ENCODE data around the gene DOCK4. TPM values are rescaled to one million over a fixed set of nuclear protein-coding genes. Genes with fewer than 3 reads are reported as not detected.

The DOCK4 gene
- polyA plus RNA-seq, 3 donors: 20.5 to 27.6 (median 24.6) TPM

DNA sequence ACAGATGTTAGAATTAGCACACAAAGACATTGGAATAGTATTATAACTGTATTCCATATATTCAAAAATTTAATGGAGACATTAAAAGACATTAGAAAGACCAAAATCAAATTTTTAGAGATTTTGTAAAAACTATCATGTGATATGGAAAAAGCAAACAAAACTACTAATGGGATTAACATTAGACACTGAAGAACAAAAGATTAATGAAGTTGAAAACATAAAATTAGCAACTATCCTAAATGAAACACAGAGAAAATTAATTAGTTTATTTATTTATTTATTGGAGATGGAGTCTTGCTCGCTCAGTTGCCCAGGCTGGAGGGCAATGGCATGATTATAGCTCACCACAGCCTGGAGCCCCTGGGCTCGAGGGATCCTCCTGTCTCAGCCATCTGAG is 158.8 kb downstream of the DOCK4 start:
- no peak for DNase-seq (ENCODE audit: extremely low read depth in 1 of 11, low read depth in 9 of 11, low spot score in 4 of 11)

GRCh38 chr7:112045222-112045621 is 161.0 kb downstream of the DOCK4 start:
- no peak for DNase-seq (ENCODE audit: extremely low read depth in 1 of 11, low read depth in 9 of 11, low spot score in 4 of 11)

GRCh38 chr7:112042631-112043030 is 163.6 kb downstream of the DOCK4 start:
- no peak for DNase-seq (ENCODE audit: extremely low read depth in 1 of 11, low read depth in 9 of 11, low spot score in 4 of 11)

DNA sequence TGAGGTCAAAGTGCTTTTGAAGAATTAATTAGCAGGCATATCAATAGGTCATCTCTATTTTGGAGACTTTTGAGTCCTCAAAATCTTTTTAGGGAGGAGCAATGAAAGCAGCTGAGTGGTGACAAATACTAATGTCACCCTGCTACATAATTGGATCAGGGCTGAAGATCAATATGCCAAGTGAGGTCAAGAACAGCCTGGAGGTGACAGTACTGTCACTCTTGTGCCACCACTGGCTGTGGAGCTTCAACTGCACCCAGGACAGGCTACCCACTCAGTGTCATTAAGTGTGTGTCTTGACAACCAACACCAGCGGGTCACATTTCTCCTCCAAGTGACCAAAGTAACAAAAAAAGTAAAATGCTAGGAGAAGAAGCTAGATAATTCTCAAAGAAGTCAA is 167.8 kb downstream of the DOCK4 start:
- no peak for DNase-seq (ENCODE audit: extremely low read depth in 1 of 11, low read depth in 9 of 11, low spot score in 4 of 11)

DNA sequence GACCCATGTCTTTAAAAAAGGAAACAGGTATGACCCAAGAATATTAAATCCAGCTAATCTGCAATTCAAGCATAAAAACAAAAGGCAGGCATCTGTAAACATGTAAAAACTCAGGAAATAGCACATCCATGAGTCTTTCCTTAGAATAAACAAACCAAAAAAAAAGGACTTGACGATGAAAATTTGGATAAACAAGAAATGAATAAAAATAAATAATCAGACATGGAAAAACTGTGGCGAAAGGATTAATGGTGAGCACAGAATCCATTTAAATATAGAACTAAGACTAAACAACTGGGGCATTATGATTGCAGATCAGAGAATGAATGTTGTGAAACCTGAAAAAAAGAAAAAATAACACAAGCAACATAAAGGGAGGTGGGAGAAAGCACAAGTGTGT is 170.1 kb downstream of the DOCK4 start:
- DNase-seq (ENCODE audit: extremely low read depth in 1 of 11, low read depth in 9 of 11, low spot score in 4 of 11): no peak

GRCh38 chr7:112031689-112032088 is 174.5 kb downstream of the DOCK4 start:
- DNase-seq (ENCODE audit: extremely low read depth in 1 of 11, low read depth in 9 of 11, low spot score in 4 of 11): no peak

DNA sequence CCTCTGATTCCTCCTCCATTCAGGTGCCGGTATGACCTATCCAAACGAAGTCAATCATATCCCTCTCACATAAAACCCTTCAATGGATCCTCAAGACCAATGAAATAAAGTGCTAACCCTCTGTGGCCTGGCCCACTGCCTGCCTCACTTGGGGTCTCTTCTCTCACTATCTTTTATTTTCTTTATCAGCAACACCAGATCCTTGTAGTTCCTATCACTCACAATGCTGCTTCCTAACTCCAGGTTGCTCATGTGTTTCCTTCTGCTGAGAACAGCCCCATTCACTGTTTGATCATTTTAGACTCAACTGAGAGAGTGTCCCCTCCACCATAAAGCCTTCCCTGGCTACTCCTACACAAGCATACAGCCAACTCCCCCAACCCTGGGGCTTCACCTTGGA is 180.6 kb downstream of the DOCK4 start:
- no peak for DNase-seq (ENCODE audit: extremely low read depth in 1 of 11, low read depth in 9 of 11, low spot score in 4 of 11)

DNA sequence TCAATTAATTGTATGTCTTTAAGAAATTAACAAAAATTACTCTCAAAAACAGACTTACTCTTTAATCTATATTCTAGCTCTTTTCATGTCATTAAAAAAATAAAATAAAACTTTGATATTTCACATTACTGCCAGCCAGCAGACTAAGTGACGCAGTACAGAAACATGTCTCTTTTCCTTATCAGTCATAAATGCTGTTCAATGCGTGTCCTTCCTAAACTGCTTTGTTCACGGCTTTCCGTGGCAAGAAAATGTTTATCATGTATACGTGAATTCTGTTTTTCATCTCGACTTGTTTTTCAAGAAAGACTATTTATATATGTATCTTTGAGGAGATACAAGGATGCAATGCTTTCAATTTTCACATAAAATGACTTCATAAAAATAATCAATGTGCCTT is 182.4 kb downstream of the DOCK4 start:
- no peak for DNase-seq (ENCODE audit: extremely low read depth in 1 of 11, low read depth in 9 of 11, low spot score in 4 of 11)

- no peak for DNase-seq (ENCODE audit: extremely low read depth in 1 of 11, low read depth in 9 of 11, low spot score in 4 of 11)
Observed at GRCh38 chr7:112023282-112023681, 182.9 kb downstream of the DOCK4 start.

DNA sequence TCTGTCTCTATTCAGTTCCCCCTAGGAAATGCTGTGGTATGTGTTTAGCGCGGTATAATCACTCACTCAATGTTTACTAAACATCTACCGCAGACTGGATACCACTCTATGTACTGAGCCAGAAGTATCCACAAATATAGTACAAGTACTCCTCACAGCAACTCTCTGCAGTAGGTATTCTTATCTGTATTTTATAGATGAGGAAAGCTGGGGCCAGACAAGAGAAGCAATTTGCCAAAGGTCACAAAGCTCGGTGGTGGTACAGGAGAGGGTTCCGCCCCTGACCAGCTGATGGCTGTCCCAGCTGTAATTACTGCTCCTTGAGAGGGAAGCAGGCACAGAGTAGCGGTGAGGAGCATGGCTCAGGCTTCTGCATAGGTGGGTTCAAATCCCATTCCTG is 184.1 kb downstream of the DOCK4 start:
- DNase-seq (ENCODE audit: extremely low read depth in 1 of 11, low read depth in 9 of 11, low spot score in 4 of 11): no peak

- peak in 2 of 11 donors; percentile 8 to 9 for DNase-seq (ENCODE audit: extremely low read depth in 1 of 11, low read depth in 9 of 11, low spot score in 4 of 11)
Observed at GRCh38 chr7:112021379-112022044, 184.7 kb downstream of the DOCK4 start.

- DNase-seq (ENCODE audit: extremely low read depth in 1 of 11, low read depth in 9 of 11, low spot score in 4 of 11): no peak
Observed at GRCh38 chr7:112020800-112021199, 185.4 kb downstream of the DOCK4 start.

GRCh38 chr7:112019932-112020331 is 186.3 kb downstream of the DOCK4 start:
- DNase-seq (ENCODE audit: extremely low read depth in 1 of 11, low read depth in 9 of 11, low spot score in 4 of 11): no peak

DNA sequence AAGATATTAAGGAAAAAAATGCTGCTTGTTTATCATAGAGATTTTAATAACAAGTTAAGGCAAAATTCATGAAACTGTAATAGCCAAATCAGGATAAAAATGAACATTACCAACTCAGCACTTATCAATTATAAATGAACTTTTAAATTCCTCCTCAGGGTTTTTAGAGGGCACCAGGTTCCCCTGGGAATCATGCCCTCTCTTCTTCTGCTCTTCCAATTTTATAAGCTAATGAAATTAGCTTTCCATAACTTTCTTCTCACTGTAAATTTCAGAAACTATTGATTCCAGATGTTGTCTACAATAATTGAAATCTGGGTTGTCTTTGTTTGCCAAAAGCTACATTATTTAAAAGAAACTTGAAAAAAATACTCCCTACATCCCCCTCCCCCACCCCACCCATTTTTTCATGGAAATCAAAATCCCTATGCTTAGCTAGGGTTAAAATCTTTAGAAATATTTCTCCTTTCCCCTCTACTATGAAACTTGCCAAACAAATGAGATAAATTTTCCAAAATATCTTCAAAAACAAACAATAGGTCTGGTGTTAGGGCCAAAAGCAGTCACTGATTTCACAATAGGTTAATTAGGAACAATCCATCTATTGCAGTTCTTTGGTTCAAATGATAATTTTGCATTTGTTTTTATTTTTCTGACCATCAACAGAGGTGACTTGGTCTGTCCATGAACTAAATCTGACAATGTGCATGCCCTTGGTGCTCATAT is 187.7 kb downstream of the DOCK4 start:
- no peak for DNase-seq (ENCODE audit: extremely low read depth in 1 of 11, low read depth in 9 of 11, low spot score in 4 of 11)

DNA sequence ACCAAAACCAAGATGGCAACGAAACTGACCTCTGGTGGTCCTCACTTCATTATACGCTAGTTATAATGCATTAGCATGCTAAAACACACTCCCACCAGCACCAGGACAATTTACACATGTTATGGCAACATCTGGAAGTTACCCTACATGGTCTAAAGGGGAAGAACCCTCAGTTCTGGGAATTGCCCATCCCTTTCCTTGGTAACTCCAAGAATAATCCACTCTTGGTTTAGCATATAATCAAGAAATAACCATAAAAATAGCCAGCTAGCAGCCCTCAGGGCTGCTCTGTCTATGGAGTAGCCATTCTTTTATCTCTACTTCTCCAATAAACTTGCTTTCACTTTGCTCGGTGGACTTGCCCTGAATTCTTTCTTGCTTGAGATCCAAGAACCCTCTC is 191.1 kb downstream of the DOCK4 start:
- DNase-seq (ENCODE audit: extremely low read depth in 1 of 11, low read depth in 9 of 11, low spot score in 4 of 11): no peak

DNA sequence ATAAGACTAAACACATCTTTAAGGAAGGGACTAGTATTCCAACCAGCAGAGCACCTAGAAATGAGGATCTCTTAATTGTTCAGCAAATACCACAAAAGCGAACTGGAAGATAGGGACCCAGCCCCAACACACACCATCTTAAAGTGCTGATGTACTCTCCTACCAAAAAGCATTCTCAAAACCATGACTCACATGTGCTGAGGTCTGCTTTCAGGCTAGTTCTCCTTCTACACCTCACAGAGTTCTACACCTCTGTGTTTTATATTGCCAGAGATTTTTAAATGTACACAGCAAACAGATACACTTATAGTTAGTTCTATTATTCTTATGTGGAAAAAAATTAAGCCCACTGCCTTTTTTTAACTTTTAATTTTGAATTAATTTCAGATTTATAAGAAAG is 191.9 kb downstream of the DOCK4 start:
- DNase-seq (ENCODE audit: extremely low read depth in 1 of 11, low read depth in 9 of 11, low spot score in 4 of 11): no peak

DNA sequence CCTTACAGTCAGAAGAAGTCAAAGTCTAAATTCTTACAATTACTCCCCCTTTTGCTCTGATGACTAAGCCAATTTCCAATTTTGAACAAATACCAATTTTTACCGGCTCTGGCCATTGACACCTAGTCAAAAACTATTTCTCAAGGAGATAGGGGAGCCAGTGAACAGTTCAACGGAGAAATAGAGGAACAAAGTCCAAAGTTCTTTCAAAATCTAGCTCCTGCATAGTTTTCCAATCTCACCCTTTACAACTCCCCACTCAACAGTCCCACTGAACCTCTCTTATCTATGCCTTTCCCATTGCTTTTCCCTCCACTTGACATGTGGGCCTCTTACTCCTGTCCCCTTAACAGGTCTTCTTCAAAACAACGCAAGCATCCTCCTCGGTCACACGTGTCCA is 192.9 kb downstream of the DOCK4 start:
- DNase-seq (ENCODE audit: extremely low read depth in 1 of 11, low read depth in 9 of 11, low spot score in 4 of 11): no peak

DNA sequence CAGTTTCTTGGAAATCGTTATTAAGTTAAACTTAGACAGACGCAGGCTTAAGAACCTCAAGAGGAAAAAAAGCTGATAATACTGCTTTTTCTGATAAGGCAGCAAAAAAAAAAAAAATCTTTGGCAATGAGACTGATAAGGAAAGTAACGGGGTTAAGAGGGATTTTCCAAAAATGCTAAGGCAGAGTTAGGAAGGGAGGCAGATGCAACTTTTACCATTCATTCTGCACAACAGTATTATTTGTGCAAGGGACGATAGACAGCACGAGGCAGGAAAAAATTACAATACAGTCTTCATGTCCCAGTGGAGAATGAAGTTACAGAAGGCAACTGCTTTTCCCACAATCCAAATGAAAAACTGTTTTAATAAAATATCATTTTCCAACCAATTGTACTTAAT is 194.0 kb downstream of the DOCK4 start:
- no peak for DNase-seq (ENCODE audit: extremely low read depth in 1 of 11, low read depth in 9 of 11, low spot score in 4 of 11)

GRCh38 chr7:112010994-112011393 is 195.2 kb downstream of the DOCK4 start:
- DNase-seq (ENCODE audit: extremely low read depth in 1 of 11, low read depth in 9 of 11, low spot score in 4 of 11): no peak

GRCh38 chr7:112010109-112010508 is 196.1 kb downstream of the DOCK4 start:
- no peak for DNase-seq (ENCODE audit: extremely low read depth in 1 of 11, low read depth in 9 of 11, low spot score in 4 of 11)

DNA sequence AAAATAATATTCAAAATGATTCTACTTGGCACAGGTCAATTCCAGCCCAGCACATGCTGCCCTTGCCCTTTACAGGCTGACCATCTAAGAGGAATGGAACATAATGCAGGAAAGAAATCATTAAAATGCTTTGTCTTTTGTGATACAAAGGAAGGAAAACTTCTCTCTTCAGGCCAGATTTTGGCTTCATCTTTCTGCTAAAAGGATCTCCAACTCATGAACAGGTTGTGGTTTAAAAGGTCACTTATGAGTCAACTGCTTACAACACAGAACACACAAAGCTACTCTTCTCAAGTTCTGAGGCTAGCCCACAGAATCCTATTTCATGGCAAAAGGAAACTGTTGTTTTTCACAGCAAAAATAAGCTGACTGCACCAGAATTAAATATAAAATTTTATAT is 197.1 kb downstream of the DOCK4 start:
- no peak for DNase-seq (ENCODE audit: extremely low read depth in 1 of 11, low read depth in 9 of 11, low spot score in 4 of 11)
